GM10266 (cell line): ENCODE results near the gene RARB.

ENCODE experiments used
- DNase-seq: peaks from one replicate; pipeline ENCODE4 v3.0.0; 2012; ENCODE audit errors: extremely low spot score
- CTCF ChIP-seq: IDR thresholded peaks from 2 replicates; pipeline ENCODE4 v1.5.1; 2012; ENCODE audit warnings: mild to moderate bottlenecking, low read depth; ENCODE audit not compliant: control insufficient read depth, insufficient read depth; ENCODE audit errors: missing control alignments

Gene RARB

GRCh38 chr3:25489858-25490593 lies 62.0 kb downstream of the RARB start:
- no peak for DNase-seq
- TF ChIP-seq CTCF = no peak

- DNase-seq = no peak
- no peak for TF ChIP-seq CTCF
These were observed 65.2 kb downstream of the RARB start for GRCh38 chr3:25493246-25493645.

- no peak for TF ChIP-seq CTCF
- no peak for DNase-seq
These were observed 65.7 kb downstream of the RARB start for GRCh38 chr3:25493786-25494185.

GRCh38 chr3:25495304-25495703 lies 67.2 kb downstream of the RARB start:
- TF ChIP-seq CTCF = no peak

GRCh38 chr3:25495726-25496253 lies 67.7 kb downstream of the RARB start:
- TF ChIP-seq CTCF = no peak
- no peak for DNase-seq

More at GRCh38 chr3:25495304-25495703, 67.2 kb downstream of the RARB start:
- no peak for DNase-seq

GRCh38 chr3:25497096-25497495 lies 69.0 kb downstream of the RARB start:
- TF ChIP-seq CTCF = no peak
- DNase-seq = no peak

GRCh38 chr3:25500706-25501210 lies 72.7 kb downstream of the RARB start:
- TF ChIP-seq CTCF = no peak
- DNase-seq = no peak
